Measurements from ENCODE around the gene GSG1.

GSG1 gene

DNA sequence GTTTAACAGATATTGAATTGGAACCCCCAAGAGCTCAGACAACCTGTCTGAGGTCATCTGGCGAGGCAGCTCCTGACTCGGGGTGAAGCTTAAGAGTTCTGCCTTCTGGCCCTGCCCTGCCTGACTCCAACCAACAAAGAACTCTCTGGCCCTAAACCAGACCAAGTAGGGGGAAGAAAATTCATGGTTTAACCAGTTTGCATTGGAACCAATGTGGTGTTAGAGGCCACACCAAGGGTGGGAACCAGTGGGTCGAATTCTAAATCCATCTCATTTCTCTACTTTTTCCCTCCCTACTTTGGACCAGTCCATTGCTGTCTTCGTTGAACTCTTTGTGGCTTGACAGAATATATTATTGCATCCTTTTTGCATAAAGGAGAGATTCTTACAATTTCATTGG lies 30.4 kb upstream of the GSG1 start:
- no peak for DNase-seq (ENCODE audit: low read depth)
- no peak overlapping the region for H3K4me3 ChIP-seq (ENCODE audit: low read depth, low read length)
- TF ChIP-seq, protein P1, sequence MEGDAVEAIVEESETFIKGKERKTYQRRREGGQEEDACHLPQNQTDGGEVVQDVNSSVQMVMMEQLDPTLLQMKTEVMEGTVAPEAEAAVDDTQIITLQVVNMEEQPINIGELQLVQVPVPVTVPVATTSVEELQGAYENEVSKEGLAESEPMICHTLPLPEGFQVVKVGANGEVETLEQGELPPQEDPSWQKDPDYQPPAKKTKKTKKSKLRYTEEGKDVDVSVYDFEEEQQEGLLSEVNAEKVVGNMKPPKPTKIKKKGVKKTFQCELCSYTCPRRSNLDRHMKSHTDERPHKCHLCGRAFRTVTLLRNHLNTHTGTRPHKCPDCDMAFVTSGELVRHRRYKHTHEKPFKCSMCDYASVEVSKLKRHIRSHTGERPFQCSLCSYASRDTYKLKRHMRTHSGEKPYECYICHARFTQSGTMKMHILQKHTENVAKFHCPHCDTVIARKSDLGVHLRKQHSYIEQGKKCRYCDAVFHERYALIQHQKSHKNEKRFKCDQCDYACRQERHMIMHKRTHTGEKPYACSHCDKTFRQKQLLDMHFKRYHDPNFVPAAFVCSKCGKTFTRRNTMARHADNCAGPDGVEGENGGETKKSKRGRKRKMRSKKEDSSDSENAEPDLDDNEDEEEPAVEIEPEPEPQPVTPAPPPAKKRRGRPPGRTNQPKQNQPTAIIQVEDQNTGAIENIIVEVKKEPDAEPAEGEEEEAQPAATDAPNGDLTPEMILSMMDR (IDR thresholded peaks at IDR 0.05; ENCODE audit: insufficient read depth, low read depth, low read length, missing control alignments): no peak

DNA sequence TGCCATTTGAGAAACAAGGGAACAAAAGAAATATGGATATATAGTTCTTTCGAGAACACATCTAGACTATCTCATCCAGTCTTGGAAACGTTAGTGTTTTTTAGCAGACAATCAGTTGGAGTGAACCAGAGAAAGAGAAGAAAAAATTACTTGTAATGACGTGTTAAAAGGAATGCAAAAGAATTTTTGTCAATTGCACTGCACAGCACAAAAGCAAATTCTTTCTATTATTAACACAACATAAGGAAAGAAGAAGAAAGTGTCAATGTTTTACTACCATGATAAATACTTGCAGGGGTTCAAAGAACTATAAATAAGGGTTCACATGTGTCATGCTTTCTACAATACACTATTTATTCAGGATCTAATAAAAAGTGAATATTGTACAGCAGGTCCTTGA lies 27.5 kb upstream of the GSG1 start:
- DNase-seq (ENCODE audit: low read depth): no peak
- TF ChIP-seq, protein P1 (IDR thresholded peaks at IDR 0.05; ENCODE audit: insufficient read depth, low read depth, low read length, missing control alignments): no peak
- no peak overlapping the region for H3K4me3 ChIP-seq (ENCODE audit: low read depth, low read length)

DNA sequence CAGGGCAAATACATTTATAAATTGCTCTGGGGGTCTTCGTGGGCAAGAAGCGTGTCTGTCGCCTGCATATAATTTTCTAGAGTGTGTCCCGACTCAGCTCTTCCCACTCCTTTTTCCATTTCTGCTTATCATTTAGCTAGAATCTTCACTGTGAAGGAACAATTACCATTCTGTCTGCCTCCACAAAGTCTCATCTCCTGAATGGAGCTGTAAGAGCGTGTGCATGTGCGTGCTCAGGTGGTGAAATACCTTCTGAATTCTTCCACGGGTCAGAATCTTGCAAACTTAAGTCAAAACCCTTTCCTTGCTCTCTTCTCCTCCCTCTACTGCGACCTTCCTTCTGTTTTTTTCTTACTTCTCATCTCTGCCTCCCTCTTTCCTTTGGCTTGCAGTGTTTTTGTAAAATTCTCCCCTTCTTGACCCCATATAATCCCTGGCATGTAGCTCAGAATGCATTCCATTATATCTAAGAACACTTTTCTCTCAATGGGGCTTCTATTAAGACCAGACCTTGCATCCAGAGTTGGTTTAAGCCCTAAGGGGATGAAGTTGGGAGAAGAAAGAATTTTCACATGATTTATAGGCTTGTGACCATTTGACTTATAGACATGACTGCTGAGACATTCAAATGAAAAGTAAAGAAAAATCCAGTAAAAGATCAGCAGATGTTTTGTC lies 25.0 kb upstream of the GSG1 start:
- DNase-seq (ENCODE audit: low read depth): no peak
- no peak overlapping the region for H3K4me3 ChIP-seq (ENCODE audit: low read depth, low read length)
- TF ChIP-seq, protein P1 (IDR thresholded peaks at IDR 0.05; ENCODE audit: insufficient read depth, low read depth, low read length, missing control alignments): no peak

DNA sequence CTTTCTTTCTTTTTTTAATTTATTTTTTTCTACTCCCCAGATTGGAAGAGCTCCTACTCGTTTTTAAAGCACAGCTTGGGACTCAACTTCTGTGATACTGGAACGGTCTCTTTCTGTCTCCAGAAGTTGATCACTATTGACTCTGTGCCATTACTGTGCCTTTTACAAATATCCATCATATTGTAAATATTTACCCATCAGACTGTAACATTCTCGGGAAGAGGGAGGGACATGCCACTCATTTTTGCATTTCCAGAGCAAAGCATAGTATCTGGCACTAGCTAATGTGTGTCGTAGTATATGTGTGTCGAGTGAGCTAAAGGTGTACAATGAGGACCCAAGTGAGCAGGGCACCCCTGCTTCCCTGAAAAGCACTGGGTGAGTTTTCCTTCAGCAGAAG lies 24.0 kb upstream of the GSG1 start:
- H3K4me3 ChIP-seq (ENCODE audit: low read depth, low read length): no peak overlapping the region
- DNase-seq (ENCODE audit: low read depth): no peak
- TF ChIP-seq, protein P1 (IDR thresholded peaks at IDR 0.05; ENCODE audit: insufficient read depth, low read depth, low read length, missing control alignments): no peak

DNA sequence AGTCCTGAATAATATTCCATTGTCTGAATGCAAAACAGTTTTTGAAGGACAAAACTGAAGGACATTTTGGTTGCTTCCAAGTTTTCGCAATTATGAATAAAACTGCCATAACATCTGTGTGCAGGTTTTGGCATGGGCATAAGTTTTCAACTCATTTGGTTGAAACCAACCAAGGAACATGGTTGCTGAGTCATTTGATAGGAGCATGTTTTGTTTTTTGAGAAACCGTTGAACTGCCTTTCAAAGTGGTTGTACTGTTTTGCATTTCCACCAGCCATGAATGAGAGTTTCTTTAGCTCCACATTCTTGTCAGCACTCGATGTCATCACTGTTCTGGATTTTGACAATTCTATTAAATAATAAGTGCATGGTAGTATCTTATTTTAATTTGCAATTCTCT lies 23.0 kb upstream of the GSG1 start:
- H3K4me3 ChIP-seq (ENCODE audit: low read depth, low read length): no peak overlapping the region
- TF ChIP-seq, protein P1 (IDR thresholded peaks at IDR 0.05; ENCODE audit: insufficient read depth, low read depth, low read length, missing control alignments): no peak
- peak; percentile 2 for DNase-seq (ENCODE audit: low read depth)

DNA sequence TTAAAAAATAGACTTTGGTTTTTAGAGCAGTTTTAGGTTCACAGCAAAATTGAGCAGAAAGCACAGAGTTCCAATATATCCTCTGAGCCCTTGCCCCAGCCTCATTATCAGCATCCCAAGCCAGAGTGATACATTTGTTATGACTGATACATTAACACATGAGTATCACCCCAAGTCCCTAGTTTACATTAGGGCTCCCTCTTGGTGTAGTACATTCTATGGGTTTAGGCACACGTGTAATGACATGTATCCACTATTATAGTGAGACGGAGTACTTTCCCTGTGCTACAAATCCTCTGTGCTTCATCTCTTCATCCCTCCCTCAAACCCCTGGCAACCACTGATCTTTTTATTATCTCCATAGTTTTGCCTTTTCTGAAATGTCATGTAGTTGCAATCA lies 22.5 kb upstream of the GSG1 start:
- no peak for DNase-seq (ENCODE audit: low read depth)
- H3K4me3 ChIP-seq (ENCODE audit: low read depth, low read length): no peak overlapping the region
- TF ChIP-seq, protein P1 (IDR thresholded peaks at IDR 0.05; ENCODE audit: insufficient read depth, low read depth, low read length, missing control alignments): no peak
